ENCODE data around the gene FETUB. TPM values are rescaled to one million over a fixed set of nuclear protein-coding genes. Genes with fewer than 3 reads are reported as not detected.

Gene FETUB
- total RNA-seq, 1 experiment from 2014 or later, result not detected

Other genes with a start within 250 kb of the FETUB start
- gene CRYGS, start 96.0 kb upstream of the FETUB start, total RNA-seq (2014; rRNA removed), result 3.4 and 4.4 TPM in 2 replicates
- 16.6 and 17.0 TPM in 2 replicates for gene TBCCD1, start 73.1 kb upstream of the FETUB start, total RNA-seq (2014; rRNA removed)
- 117 and 120 TPM in 2 replicates for gene DNAJB11, start 69.7 kb upstream of the FETUB start, total RNA-seq (2014; rRNA removed)
- gene AHSG, start 27.3 kb upstream of the FETUB start, total RNA-seq (2014; rRNA removed), result not detected in 2 replicates
- gene HRG, start 25.6 kb downstream of the FETUB start, total RNA-seq (2014; rRNA removed), result not detected in 2 replicates
- not detected in 2 replicates for gene KNG1, start 77.0 kb downstream of the FETUB start, total RNA-seq (2014; rRNA removed)
- 204 and 233 TPM in 2 replicates for gene EIF4A2, start 143.2 kb downstream of the FETUB start, total RNA-seq (2014; rRNA removed)
- 54.0 and 73.0 TPM in 2 replicates for gene RFC4, start 166.1 kb downstream of the FETUB start, total RNA-seq (2014; rRNA removed)
- gene ADIPOQ, start 202.3 kb downstream of the FETUB start, total RNA-seq (2014; rRNA removed), result not detected in 2 replicates

Measured in PC-3 (cell line).